Measurements from ENCODE around the gene PDZD4.

Gene PDZD4

GRCh38 chrX:153766871-153767673 is 63.3 kb downstream of the PDZD4 start:
- Histone ChIP-seq H3K4me3 (ENCODE audit: low read length) (peak overlapping the region; percentile 78), H3K9me3 (ENCODE audit: control insufficient read depth, low read length) (no peaks in the 10 kb centered on the region), H3K27me3 (replicated peaks; ENCODE audit: control insufficient read depth, insufficient read depth, low read length) (no peaks in the 10 kb centered on the region), H3K36me3 (ENCODE audit: control insufficient read depth, insufficient read depth, low read length, severe bottlenecking) (peaks cover 3% of the 10 kb centered on the region), H3K9ac (ENCODE audit: low read length) (peak overlapping the region; percentile 55), H3K4me1 (ENCODE audit: control insufficient read depth, insufficient read depth, low read length) (peaks cover 18% of the 10 kb centered on the region)
- DNase-seq (ENCODE audit: low read depth): no peak

- Histone ChIP-seq H3K27me3 (replicated peaks; ENCODE audit: control insufficient read depth, insufficient read depth, low read length) (no peaks in the 10 kb centered on the region), H3K4me3 (ENCODE audit: low read length) (peak overlapping the region; percentile 78), H3K9me3 (ENCODE audit: control insufficient read depth, low read length) (no peaks in the 10 kb centered on the region), H3K9ac (ENCODE audit: low read length) (peak overlapping the region; percentile 88), H3K36me3 (ENCODE audit: control insufficient read depth, insufficient read depth, low read length, severe bottlenecking) (peaks cover 3% of the 10 kb centered on the region), H3K4me1 (ENCODE audit: control insufficient read depth, insufficient read depth, low read length) (peaks cover 18% of the 10 kb centered on the region)
- peak; percentile 74 for DNase-seq (ENCODE audit: low read depth)
Measured at GRCh38 chrX:153766098-153766817, 64.1 kb downstream of the PDZD4 start.

- Histone ChIP-seq H3K27me3 (replicated peaks; ENCODE audit: control insufficient read depth, insufficient read depth, low read length) (no peaks in the 10 kb centered on the region), H3K4me3 (ENCODE audit: low read length) (peak overlapping the region; percentile 78), H3K36me3 (ENCODE audit: control insufficient read depth, insufficient read depth, low read length, severe bottlenecking) (peaks cover 3% of the 10 kb centered on the region), H3K4me1 (ENCODE audit: control insufficient read depth, insufficient read depth, low read length) (peaks cover 18% of the 10 kb centered on the region), H3K9ac (ENCODE audit: low read length) (peak overlapping the region; percentile 88), H3K9me3 (ENCODE audit: control insufficient read depth, low read length) (no peaks in the 10 kb centered on the region)
- no peak for DNase-seq (ENCODE audit: low read depth)
Measured at GRCh38 chrX:153765138-153766079, 64.9 kb downstream of the PDZD4 start.

- Histone ChIP-seq H3K4me1 (ENCODE audit: control insufficient read depth, insufficient read depth, low read length) (peaks cover 18% of the 10 kb centered on the region), H3K9ac (ENCODE audit: low read length) (peak overlapping the region; percentile 88), H3K9me3 (ENCODE audit: control insufficient read depth, low read length) (no peaks in the 10 kb centered on the region), H3K4me3 (ENCODE audit: low read length) (peak overlapping the region; percentile 78), H3K36me3 (ENCODE audit: control insufficient read depth, insufficient read depth, low read length, severe bottlenecking) (peaks cover 3% of the 10 kb centered on the region), H3K27me3 (replicated peaks; ENCODE audit: control insufficient read depth, insufficient read depth, low read length) (no peaks in the 10 kb centered on the region)
- DNase-seq (ENCODE audit: low read depth): no peak
Measured at GRCh38 chrX:153764786-153765137, 65.6 kb downstream of the PDZD4 start.

- Histone ChIP-seq H3K36me3 (ENCODE audit: control insufficient read depth, insufficient read depth, low read length, severe bottlenecking) (no peaks in the 10 kb centered on the region), H3K27me3 (replicated peaks; ENCODE audit: control insufficient read depth, insufficient read depth, low read length) (no peaks in the 10 kb centered on the region), H3K9ac (ENCODE audit: low read length) (peak within 1 kb of the TSS; percentile 88), H3K9me3 (ENCODE audit: control insufficient read depth, low read length) (no peaks in the 10 kb centered on the region), H3K4me1 (ENCODE audit: control insufficient read depth, insufficient read depth, low read length) (peaks cover 18% of the 10 kb centered on the region), H3K4me3 (ENCODE audit: low read length) (peak within 1 kb of the TSS; percentile 78)
- DNase-seq (ENCODE audit: low read depth): peak; percentile 84
Measured at GRCh38 chrX:153763989-153764755, 66.2 kb downstream of the PDZD4 start, which contains the start of gene PLXNB3. PLXNB3 (plus strand) TSS chrX:153764249; CDS start chrX:153765536, 1,287 bp downstream.

GRCh38 chrX:153763298-153763932 is 66.9 kb downstream of the PDZD4 start:
- Histone ChIP-seq H3K36me3 (ENCODE audit: control insufficient read depth, insufficient read depth, low read length, severe bottlenecking) (no peaks in the 10 kb centered on the region), H3K4me1 (ENCODE audit: control insufficient read depth, insufficient read depth, low read length) (peaks cover 22% of the 10 kb centered on the region), H3K9ac (ENCODE audit: low read length) (no peak overlapping the region), H3K9me3 (ENCODE audit: control insufficient read depth, low read length) (peaks cover 4% of the 10 kb centered on the region), H3K4me3 (ENCODE audit: low read length) (no peak overlapping the region), H3K27me3 (replicated peaks; ENCODE audit: control insufficient read depth, insufficient read depth, low read length) (no peaks in the 10 kb centered on the region)
- DNase-seq (ENCODE audit: low read depth): no peak

- peaks cover 5% of the 10 kb centered on the region for H3K9me3 ChIP-seq (ENCODE audit: control insufficient read depth, low read length)
- H3K4me3 ChIP-seq (ENCODE audit: low read length): no peak overlapping the region
- H3K4me1 ChIP-seq (ENCODE audit: control insufficient read depth, insufficient read depth, low read length): peaks cover 26% of the 10 kb centered on the region
- no peaks in the 10 kb centered on the region for H3K36me3 ChIP-seq (ENCODE audit: control insufficient read depth, insufficient read depth, low read length, severe bottlenecking)
- no peak for DNase-seq (ENCODE audit: low read depth)
- H3K27me3 ChIP-seq (replicated peaks; ENCODE audit: control insufficient read depth, insufficient read depth, low read length): no peaks in the 10 kb centered on the region
- H3K9ac ChIP-seq (ENCODE audit: low read length): no peak overlapping the region
Measured at GRCh38 chrX:153762626-153763173, 67.6 kb downstream of the PDZD4 start.

GRCh38 chrX:153761863-153762262 is 68.5 kb downstream of the PDZD4 start:
- no peak overlapping the region for H3K9ac ChIP-seq (ENCODE audit: low read length)
- H3K4me1 ChIP-seq (ENCODE audit: control insufficient read depth, insufficient read depth, low read length): peaks cover 26% of the 10 kb centered on the region
- no peak for DNase-seq (ENCODE audit: low read depth)
- H3K27me3 ChIP-seq (replicated peaks; ENCODE audit: control insufficient read depth, insufficient read depth, low read length): no peaks in the 10 kb centered on the region
- H3K36me3 ChIP-seq (ENCODE audit: control insufficient read depth, insufficient read depth, low read length, severe bottlenecking): no peaks in the 10 kb centered on the region
- H3K9me3 ChIP-seq (ENCODE audit: control insufficient read depth, low read length): peaks cover 13% of the 10 kb centered on the region
- no peak overlapping the region for H3K4me3 ChIP-seq (ENCODE audit: low read length)

- Histone ChIP-seq H3K9ac (ENCODE audit: low read length) (no peak overlapping the region), H3K9me3 (ENCODE audit: control insufficient read depth, low read length) (peaks cover 24% of the 10 kb centered on the region), H3K4me3 (ENCODE audit: low read length) (no peak overlapping the region), H3K36me3 (ENCODE audit: control insufficient read depth, insufficient read depth, low read length, severe bottlenecking) (no peaks in the 10 kb centered on the region), H3K27me3 (replicated peaks; ENCODE audit: control insufficient read depth, insufficient read depth, low read length) (peaks cover 1% of the 10 kb centered on the region), H3K4me1 (ENCODE audit: control insufficient read depth, insufficient read depth, low read length) (peaks cover 8% of the 10 kb centered on the region)
- DNase-seq (ENCODE audit: low read depth): no peak
Measured at GRCh38 chrX:153755136-153755535, 75.2 kb downstream of the PDZD4 start.
